Smooth muscle cell (in vitro differentiated cells): ENCODE measurements around the gene VSTM2L. TPM values are rescaled to one million over a fixed set of nuclear protein-coding genes. Genes with fewer than 3 reads are reported as not detected.

Experiments used
- DNase-seq: peaks from one replicate; lab custom pipeline; 2025; ENCODE audit not compliant: unreplicated experiment; lab: John Stamatoyannopoulos, UW
- H2AFZ ChIP-seq: fragments of 200-600 bp; sonication (generic); 2 replicates; pipeline ENCODE4 v1.6.0; 2016; ENCODE audit warnings: antibody characterized with exemption, low read depth, mild to moderate bottlenecking
- H3F3A ChIP-seq: fragments of 200-600 bp; sonication (generic); 2 replicates; pipeline ENCODE4 v1.6.0; 2017; ENCODE audit warnings: antibody characterized with exemption, low read depth
- H3K27ac ChIP-seq: fragments of 200-600 bp; sonication (generic); 2 replicates; pipeline ENCODE4 v1.5.1; 2016; ENCODE audit warnings: low read depth, mild to moderate bottlenecking
- H3K27me3 ChIP-seq: fragments of 200-600 bp; sonication (generic); 2 replicates; pipeline ENCODE4 v1.6.1; 2016; ENCODE audit warnings: low read depth, mild to moderate bottlenecking
- H3K36me3 ChIP-seq: fragments of 200-600 bp; sonication (generic); 2 replicates; pipeline ENCODE4 v1.5.1; 2016; ENCODE audit warnings: low read depth
- H3K4me1 ChIP-seq: fragments of 200-600 bp; sonication (generic); 2 replicates; pipeline ENCODE4 v1.5.1; 2016; ENCODE audit warnings: low read depth
- H3K4me2 ChIP-seq: fragments of 200-600 bp; sonication (generic); 2 replicates; pipeline ENCODE4 v1.6.0; 2016; ENCODE audit warnings: mild to moderate bottlenecking
- H3K4me3 ChIP-seq: fragments of 200-600 bp; sonication (generic); 2 replicates; pipeline ENCODE4 v1.5.1; 2016; ENCODE audit warnings: mild to moderate bottlenecking
- H3K79me2 ChIP-seq: fragments of 200-600 bp; sonication (generic); 2 replicates; pipeline ENCODE4 v1.6.0; 2016; ENCODE audit warnings: low read depth, mild to moderate bottlenecking
- H3K9ac ChIP-seq: fragments of 200-600 bp; sonication (generic); 2 replicates; pipeline ENCODE4 v1.6.0; 2016; ENCODE audit warnings: low read depth
- H3K9me3 ChIP-seq: fragments of 200-600 bp; sonication (generic); replicated peaks from 2 replicates; pipeline ENCODE4 v1.5.1; 2016; ENCODE audit warnings: low read depth
- H4K20me1 ChIP-seq: fragments of 200-600 bp; sonication (generic); 2 replicates; pipeline ENCODE4 v1.6.0; 2016; ENCODE audit warnings: low read depth
- WGBS: methylation state at CpG from one replicate; pipeline ENCODE4 v1.1.7; 2016; ENCODE audit warnings: low lambda C conversion rate; 5-methylcytosine and 5-hydroxymethylcytosine counted together
- polyA plus RNA-seq: library from polyadenylated mRNA; unstranded; fragments of >200 nt; fragmentation: Nextera tagmentation; extraction: Ambion mirVana; gene quantifications from 2 replicates; pipeline ENCODE4 v1.2.1, GENCODE V29; 2016
- total RNA-seq: library from RNA; depleted of rRNA; stranded (reverse); fragments of >200 nt; gene quantifications from 2 replicates; pipeline ENCODE4 v1.2.3, GENCODE V29; 2014
- TF ChIP-seq, protein P1 (sequence below): fragments of 200-600 bp; sonication (generic); IDR thresholded peaks from 2 replicates; pipeline ENCODE4 v1.5.1; 2017; ENCODE audit warnings: borderline replicate concordance, mild to moderate bottlenecking, antibody characterized with exemption; ENCODE audit not compliant: insufficient read depth, poor library complexity, severe bottlenecking

Gene VSTM2L
- total and polyA plus RNA-seq, 2 experiments from 2014 or later: 0.56 to 1.9 TPM

DNA sequence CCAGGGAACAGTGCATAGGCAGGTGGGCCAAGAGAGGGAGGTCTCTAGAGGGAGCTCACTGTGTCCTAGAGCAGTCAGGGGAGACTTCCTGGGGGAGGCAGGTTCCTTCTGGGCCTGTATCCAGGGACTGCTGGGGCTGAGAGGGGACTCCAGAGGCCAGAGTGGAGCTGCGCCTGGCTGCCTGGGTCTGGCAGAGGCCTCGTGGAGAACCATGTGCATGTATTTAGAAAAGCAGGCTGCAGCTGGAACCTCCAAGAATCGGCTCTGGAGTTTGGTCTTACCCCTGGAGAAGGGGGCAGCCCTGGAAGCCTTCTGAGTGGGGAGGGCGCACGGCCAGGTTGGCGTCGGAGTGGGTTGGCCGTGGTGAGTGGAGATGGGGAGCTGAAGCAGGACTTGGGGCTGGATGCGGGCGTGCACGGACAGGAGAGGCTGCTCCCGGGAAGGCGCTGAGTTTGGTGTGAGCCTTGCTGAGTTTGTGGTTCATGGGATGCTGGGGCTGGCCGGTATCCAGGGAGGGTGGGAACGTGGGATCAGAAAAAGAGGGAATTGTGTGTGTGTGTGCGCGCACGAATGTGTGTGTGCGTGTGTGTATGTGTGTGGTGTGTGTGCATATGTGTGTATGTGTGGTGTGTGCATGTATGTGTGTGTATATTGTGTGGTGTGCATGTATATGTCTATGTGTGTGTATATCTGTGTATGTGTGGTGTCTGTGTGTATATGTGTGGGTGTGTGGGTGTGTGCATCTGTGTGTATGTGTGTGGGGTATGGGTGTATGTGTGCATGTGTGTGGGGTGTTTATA lies 10.8 kb downstream of the VSTM2L start:
- H4K20me1 ChIP-seq: no peaks in the 10 kb centered on the region
- WGBS: 82% methylated on average over 19 of the region's 19 CpGs
- DNase-seq: no peak
- no peak overlapping the region for H3K9ac ChIP-seq
- H3K27me3 ChIP-seq: peaks cover 25% of the 10 kb centered on the region
- no peak overlapping the region for H3K4me3 ChIP-seq
- no peaks in the 10 kb centered on the region for H3K9me3 ChIP-seq
- H3K79me2 ChIP-seq: no peaks in the 10 kb centered on the region
- no peak overlapping the region for H3K4me2 ChIP-seq
- H3F3A ChIP-seq: no peaks in the 10 kb centered on the region
- H3K27ac ChIP-seq: no peak overlapping the region
- no peaks in the 10 kb centered on the region for H3K36me3 ChIP-seq
- peaks cover 34% of the 10 kb centered on the region for H3K4me1 ChIP-seq
- TF ChIP-seq, protein P1, sequence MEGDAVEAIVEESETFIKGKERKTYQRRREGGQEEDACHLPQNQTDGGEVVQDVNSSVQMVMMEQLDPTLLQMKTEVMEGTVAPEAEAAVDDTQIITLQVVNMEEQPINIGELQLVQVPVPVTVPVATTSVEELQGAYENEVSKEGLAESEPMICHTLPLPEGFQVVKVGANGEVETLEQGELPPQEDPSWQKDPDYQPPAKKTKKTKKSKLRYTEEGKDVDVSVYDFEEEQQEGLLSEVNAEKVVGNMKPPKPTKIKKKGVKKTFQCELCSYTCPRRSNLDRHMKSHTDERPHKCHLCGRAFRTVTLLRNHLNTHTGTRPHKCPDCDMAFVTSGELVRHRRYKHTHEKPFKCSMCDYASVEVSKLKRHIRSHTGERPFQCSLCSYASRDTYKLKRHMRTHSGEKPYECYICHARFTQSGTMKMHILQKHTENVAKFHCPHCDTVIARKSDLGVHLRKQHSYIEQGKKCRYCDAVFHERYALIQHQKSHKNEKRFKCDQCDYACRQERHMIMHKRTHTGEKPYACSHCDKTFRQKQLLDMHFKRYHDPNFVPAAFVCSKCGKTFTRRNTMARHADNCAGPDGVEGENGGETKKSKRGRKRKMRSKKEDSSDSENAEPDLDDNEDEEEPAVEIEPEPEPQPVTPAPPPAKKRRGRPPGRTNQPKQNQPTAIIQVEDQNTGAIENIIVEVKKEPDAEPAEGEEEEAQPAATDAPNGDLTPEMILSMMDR: no peak
- H2AFZ ChIP-seq: no peak overlapping the region

DNA sequence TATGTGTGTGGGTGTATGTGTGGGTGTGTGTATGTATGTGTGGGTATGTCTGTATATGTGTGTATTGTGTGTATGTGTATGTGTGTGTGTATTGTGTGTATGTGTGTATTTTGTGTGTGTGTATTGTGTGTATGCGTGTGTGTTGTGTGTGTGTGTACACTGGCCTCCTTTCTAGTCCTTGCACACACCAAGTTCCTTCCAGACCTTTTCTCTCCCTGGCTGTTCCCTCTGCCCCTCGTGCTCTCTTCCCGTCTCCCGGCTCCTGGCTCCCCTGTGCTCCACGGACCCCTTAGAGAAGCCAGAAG lies 11.4 kb downstream of the VSTM2L start:
- peaks cover 25% of the 10 kb centered on the region for H3K27me3 ChIP-seq
- H3K9ac ChIP-seq: no peak overlapping the region
- H3K4me1 ChIP-seq: peaks cover 37% of the 10 kb centered on the region
- TF ChIP-seq, protein P1: no peak
- H3K9me3 ChIP-seq: no peaks in the 10 kb centered on the region
- H2AFZ ChIP-seq: peak overlapping the region; percentile 12
- H4K20me1 ChIP-seq: no peaks in the 10 kb centered on the region
- no peak overlapping the region for H3K27ac ChIP-seq
- no peaks in the 10 kb centered on the region for H3F3A ChIP-seq
- peak overlapping the region; percentile 81 for H3K4me2 ChIP-seq
- H3K79me2 ChIP-seq: no peaks in the 10 kb centered on the region
- no peak for DNase-seq
- WGBS: 63% methylated on average over 4 of the region's 5 CpGs
- no peaks in the 10 kb centered on the region for H3K36me3 ChIP-seq
- H3K4me3 ChIP-seq: no peak overlapping the region

DNA sequence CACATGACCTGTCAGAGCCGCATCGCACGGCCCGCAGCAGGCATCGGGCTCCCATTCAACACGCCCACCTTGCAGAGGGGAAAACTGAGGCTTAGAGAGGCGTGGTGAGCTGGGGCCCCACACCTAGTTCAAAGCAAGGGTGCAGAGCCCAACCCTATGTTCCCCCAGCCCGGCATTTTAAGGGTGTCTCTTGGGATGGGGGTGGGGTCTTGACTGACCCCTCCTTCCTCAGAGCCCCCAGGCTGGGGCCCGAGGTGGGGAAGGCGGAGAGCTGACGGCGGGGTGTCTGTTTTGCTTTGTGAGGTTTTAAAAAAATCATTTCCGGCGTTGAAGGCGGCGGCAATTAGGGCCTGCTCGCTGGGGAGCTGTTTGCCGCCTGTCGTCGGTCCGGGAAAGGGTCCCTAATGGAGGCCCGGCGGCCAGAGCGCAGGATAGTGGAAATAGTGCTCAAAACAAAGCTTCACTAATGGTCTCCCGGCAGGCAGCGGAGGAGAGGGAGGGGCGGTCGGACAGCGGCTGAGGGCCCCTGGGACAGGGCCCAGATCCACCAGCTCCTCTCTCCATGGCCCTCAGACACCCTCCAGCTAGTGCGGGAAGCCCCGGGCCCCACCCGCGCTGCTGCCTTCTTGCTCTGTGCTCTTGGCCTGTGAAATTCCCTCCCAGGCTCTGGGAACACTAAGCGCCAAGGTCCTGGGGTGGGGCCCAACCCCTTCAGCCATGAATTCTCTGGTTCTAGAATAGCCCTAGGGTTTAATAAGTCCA lies 11.9 kb downstream of the VSTM2L start:
- peak overlapping the region; percentile 12 for H2AFZ ChIP-seq
- no peaks in the 10 kb centered on the region for H3K36me3 ChIP-seq
- peak overlapping the region; percentile 81 for H3K4me2 ChIP-seq
- H3K9ac ChIP-seq: no peak overlapping the region
- H3K27me3 ChIP-seq: peaks cover 25% of the 10 kb centered on the region
- 13% methylated on average over 28 of the region's 34 CpGs for WGBS
- H4K20me1 ChIP-seq: no peaks in the 10 kb centered on the region
- peaks cover 40% of the 10 kb centered on the region for H3K4me1 ChIP-seq
- no peaks in the 10 kb centered on the region for H3F3A ChIP-seq
- DNase-seq: no peak
- TF ChIP-seq, protein P1: no peak
- peak overlapping the region; percentile 31 for H3K4me3 ChIP-seq
- no peak overlapping the region for H3K27ac ChIP-seq
- no peaks in the 10 kb centered on the region for H3K9me3 ChIP-seq
- H3K79me2 ChIP-seq: no peaks in the 10 kb centered on the region
